Skeletal muscle tissue (tissue), 4 donors: ENCODE results near the gene CRTC1. TPM values are rescaled to one million over a fixed set of nuclear protein-coding genes. Genes with fewer than 3 reads are reported as not detected.
"Not testable (repeated sequence)": the region's sequence is repeated elsewhere in the genome, so short reads cannot be mapped to it uniquely, and the experiment has no call there.

Source experiments
- H3K27ac ChIP-seq: one replicate; pipeline ENCODE4 v1.7.0; 2013; ENCODE audit warnings: mild to moderate bottlenecking, low read depth, low read length, inconsistent platforms
- H3K27me3 ChIP-seq, 3 donors: one replicate each; pipeline ENCODE4 v1.7.0; 2013; ENCODE audit warnings: low read length in 3 of 3; ENCODE audit not compliant: control insufficient read depth in 3 of 3, insufficient read depth in 3 of 3
- H3K36me3 ChIP-seq, 3 donors: one replicate each; pipeline ENCODE4 v1.7.0; 2013; ENCODE audit warnings: low read length in 3 of 3; ENCODE audit not compliant: control insufficient read depth in 3 of 3, insufficient read depth in 3 of 3
- H3K4me1 ChIP-seq, 3 donors: one replicate each; pipeline ENCODE4 v1.7.0; 2013; ENCODE audit warnings: low read length in 3 of 3, mild to moderate bottlenecking in 3 of 3; ENCODE audit not compliant: control insufficient read depth in 3 of 3, insufficient read depth in 3 of 3
- H3K4me3 ChIP-seq, 3 donors: one replicate each; pipeline ENCODE4 v1.7.0; 2013; ENCODE audit warnings: low read length in 3 of 3
- H3K9ac ChIP-seq, 3 donors: one replicate each; pipeline ENCODE4 v1.7.0; 2013; ENCODE audit warnings: low read length in 3 of 3, mild to moderate bottlenecking in 3 of 3, moderate library complexity in 2 of 3, low read depth in 1 of 3
- H3K9me3 ChIP-seq, 3 donors: one replicate each; pipeline ENCODE4 v1.7.0; 2013; ENCODE audit warnings: low read length in 3 of 3; ENCODE audit not compliant: control insufficient read depth in 3 of 3
- total RNA-seq: library from RNA; depleted of rRNA; stranded (reverse); fragments of >200 nt; gene quantifications from one replicate; pipeline ENCODE4 v1.2.3, GENCODE V29; 2014
- donor health status: Osteomylitis.

Gene CRTC1
- total RNA-seq, 1 donor from 2014 or later, result 3.1 TPM

GRCh38 chr19:18804139-18804601 is 120.7 kb downstream of the CRTC1 start:
- no peaks in the 10 kb centered on the region for H3K36me3 ChIP-seq
- no peak overlapping the region for H3K9ac ChIP-seq
- H3K27me3 ChIP-seq, result peaks cover 13 to 33% (median 13%) of the 10 kb centered on the region in 3 donors
- no peak overlapping the region for H3K27ac ChIP-seq
- H3K4me1 ChIP-seq, result no peaks in the 10 kb centered on the region
- H3K4me3 ChIP-seq, result no peak overlapping the region
- H3K9me3 ChIP-seq, result no peaks in the 10 kb centered on the region

GRCh38 chr19:18804643-18805042 is 121.2 kb downstream of the CRTC1 start:
- Histone ChIP-seq H3K27me3 (peaks cover 10 to 29% (median 13%) of the 10 kb centered on the region in 3 donors), H3K36me3 (no peaks in the 10 kb centered on the region), H3K9me3 (no peaks in the 10 kb centered on the region), H3K4me3 (no peak overlapping the region), H3K4me1 (peaks cover 0 to 3% (median 0%) of the 10 kb centered on the region in 3 donors), H3K9ac (no peak overlapping the region), H3K27ac (no peak overlapping the region)

GRCh38 chr19:18807861-18808331 is 124.4 kb downstream of the CRTC1 start:
- Histone ChIP-seq H3K4me1 (peaks cover 0 to 3% (median 0%) of the 10 kb centered on the region in 3 donors), H3K9me3 (no peaks in the 10 kb centered on the region), H3K36me3 (no peaks in the 10 kb centered on the region), H3K4me3 (no peak overlapping the region), H3K27me3 (peaks cover 2 to 16% (median 9%) of the 10 kb centered on the region in 3 donors), H3K27ac (peak overlapping the region; percentile 65), H3K9ac (no peak overlapping the region)

- Histone ChIP-seq H3K9ac (peak overlapping the region in 2 of 3 donors; percentile 16 to 51), H3K36me3 (no peaks in the 10 kb centered on the region), H3K4me3 (peak overlapping the region in 1 of 3 donors; percentile 10), H3K27me3 (peaks cover 0 to 6% (median 0%) of the 10 kb centered on the region in 3 donors), H3K9me3 (no peaks in the 10 kb centered on the region), H3K27ac (peak overlapping the region; percentile 58), H3K4me1 (peaks cover 0 to 3% (median 0%) of the 10 kb centered on the region in 3 donors)
These were observed 125.8 kb downstream of the CRTC1 start for GRCh38 chr19:18809149-18809868.

- H3K4me3 ChIP-seq, H3K27ac ChIP-seq: not testable (repeated sequence)
These were observed 128.2 kb downstream of the CRTC1 start for GRCh38 chr19:18811638-18812037.

GRCh38 chr19:18814063-18814462 is 130.6 kb downstream of the CRTC1 start:
- no peak overlapping the region for H3K27ac ChIP-seq
- no peak overlapping the region for H3K4me3 ChIP-seq
- H3K4me1 ChIP-seq, result peaks cover 0 to 3% (median 0%) of the 10 kb centered on the region in 3 donors
- no peaks in the 10 kb centered on the region for H3K36me3 ChIP-seq
- H3K27me3 ChIP-seq, result no peaks in the 10 kb centered on the region
- H3K9me3 ChIP-seq, result no peaks in the 10 kb centered on the region
- H3K9ac ChIP-seq, result no peak overlapping the region

More at GRCh38 chr19:18811638-18812037, 128.2 kb downstream of the CRTC1 start:
- H3K27me3 ChIP-seq, H3K36me3 ChIP-seq, H3K9ac ChIP-seq, H3K9me3 ChIP-seq, H3K4me1 ChIP-seq: not testable (repeated sequence)

- H3K9me3 ChIP-seq, result no peaks in the 10 kb centered on the region
These were observed 132.2 kb downstream of the CRTC1 start for GRCh38 chr19:18815673-18816072.

GRCh38 chr19:18816645-18817044 is 133.2 kb downstream of the CRTC1 start:
- H3K4me1 ChIP-seq, H3K4me3 ChIP-seq, H3K27me3 ChIP-seq, H3K36me3 ChIP-seq, H3K9ac ChIP-seq, H3K27ac ChIP-seq, H3K9me3 ChIP-seq: not testable (repeated sequence)

More at GRCh38 chr19:18815673-18816072, 132.2 kb downstream of the CRTC1 start:
- Histone ChIP-seq H3K4me3 (no peak overlapping the region), H3K36me3 (no peaks in the 10 kb centered on the region), H3K27me3 (no peaks in the 10 kb centered on the region), H3K9ac (no peak overlapping the region), H3K4me1 (no peaks in the 10 kb centered on the region), H3K27ac (no peak overlapping the region)

- H3K9me3 ChIP-seq, result no peaks in the 10 kb centered on the region
- H3K36me3 ChIP-seq, result no peaks in the 10 kb centered on the region
- no peak overlapping the region for H3K9ac ChIP-seq
- H3K27ac ChIP-seq, result no peak overlapping the region
- no peaks in the 10 kb centered on the region for H3K27me3 ChIP-seq
- no peak overlapping the region for H3K4me3 ChIP-seq
- H3K4me1 ChIP-seq, result no peaks in the 10 kb centered on the region
These were observed 134.1 kb downstream of the CRTC1 start for GRCh38 chr19:18817574-18817973.

- no peak overlapping the region for H3K27ac ChIP-seq
- no peaks in the 10 kb centered on the region for H3K27me3 ChIP-seq
- H3K36me3 ChIP-seq, result no peaks in the 10 kb centered on the region
- H3K4me3 ChIP-seq, result no peak overlapping the region
- no peak overlapping the region for H3K9ac ChIP-seq
- H3K9me3 ChIP-seq, result no peaks in the 10 kb centered on the region
- peaks cover 13 to 14% (median 14%) of the 10 kb centered on the region in 3 donors for H3K4me1 ChIP-seq
These were observed 145.3 kb downstream of the CRTC1 start for GRCh38 chr19:18828786-18829185.
